HCT116 (cell line): ENCODE data around the gene COG5. TPM values are rescaled to one million over a fixed set of nuclear protein-coding genes. Genes with fewer than 3 reads are reported as not detected.

Experiments
- ATAC-seq: fragments of 200-7000 bp; cut with Tn5 transposase; 2 replicates; pipeline ENCODE4 v1.9.1; 2020; ENCODE audit warnings: mild to moderate bottlenecking, moderate library complexity
- BruUV-seq: library from RNA; stranded (reverse); fragments of 400-500 nt; replicated peaks from 2 replicates; lab custom pipeline; 2021; lab: Mats Ljungman, UMichigan
- CTCF ChIA-PET: fragments of 300-600 bp; sonication (Branson Sonifier 250); formaldehyde crosslinking; loops from one replicate; lab custom pipeline; 2021; ENCODE audit warnings: antibody characterized with exemption; lab: Charles Lee
- POLR2A ChIA-PET: fragments of 300-600, 350-600 bp; sonication (Branson Sonifier 250); formaldehyde crosslinking; loops from one replicate; lab custom pipeline; 2021; ENCODE audit warnings: antibody characterized with exemption; lab: Charles Lee
- RAD21 ChIA-PET, 2 experiments: fragments of 300-600 bp; sonication (Branson Sonifier 250); formaldehyde crosslinking; loops; one replicate each; lab custom pipeline; 2023; ENCODE audit warnings: low total read pairs in 2 of 2; ENCODE audit not compliant: uncharacterized antibody in 2 of 2, unreplicated experiment in 2 of 2, low non-redundant PET in 1 of 2; lab: Charles Lee
- DNase-seq: peaks from one replicate; pipeline ENCODE4 v3.0.0-alpha.2; 2010; ENCODE audit warnings: low read depth, low spot score
- H2AFZ ChIP-seq: fragments of 200-600 bp; shearing (Covaris generic), sonication (generic); 2 replicates; pipeline ENCODE4 v1.6.1; 2017; ENCODE audit warnings: low read depth, mixed run types, mixed read lengths, antibody characterized with exemption, low read length; ENCODE audit not compliant: poor library complexity, severe bottlenecking
- H3K27ac ChIP-seq: 2 replicates; pipeline ENCODE4 v1.5.1; 2012; ENCODE audit warnings: low read depth, low read length
- H3K27me3 ChIP-seq: fragments of 200-600 bp; sonication (generic); 2 replicates; pipeline ENCODE4 v1.6.1; 2016; ENCODE audit warnings: mixed run types, low read length, mixed read lengths; ENCODE audit not compliant: insufficient read depth
- H3K36me3 ChIP-seq, 2 experiments: fragments of 200-500 bp in 1 of 2; fragments of 200-600 bp in 1 of 2; sonication (Bioruptor generic) in 1 of 2; sonication (generic) in 1 of 2; 2 replicates each; pipeline versions ENCODE4 v1.5.1 to v1.6.1; 2014 to 2016; ENCODE audit warnings: low read length in 2 of 2, inconsistent platforms in 1 of 2, mixed read lengths in 1 of 2, mixed run types in 1 of 2; ENCODE audit not compliant: insufficient read depth in 2 of 2, control insufficient read depth in 1 of 2
- H3K4me1 ChIP-seq, 2 experiments: fragments of 200-600 bp in 1 of 2; sonication (generic) in 1 of 2; 2 replicates each; pipeline versions ENCODE4 v1.5.1 to v1.6.1; 2012 to 2017; ENCODE audit warnings: low read length in 2 of 2, inconsistent platforms in 1 of 2, mild to moderate bottlenecking in 1 of 2, mixed read lengths in 1 of 2, mixed run types in 1 of 2, moderate library complexity in 1 of 2; ENCODE audit not compliant: insufficient read depth in 2 of 2, control insufficient read depth in 1 of 2
- H3K4me2 ChIP-seq: fragments of 200-600 bp; sonication (generic); 2 replicates; pipeline ENCODE4 v1.6.1; 2017; ENCODE audit warnings: mixed run types, low read length, mixed read lengths
- H3K4me3 ChIP-seq, 2 experiments: fragments of 200-600 bp in 1 of 2; sonication (generic) in 1 of 2; replicated peaks in 1 of 2; 2 replicates each; pipeline ENCODE4 v1.5.1; 2011 to 2016; ENCODE audit warnings: low read length in 2 of 2, control low read depth in 1 of 2, low read depth in 1 of 2, mild to moderate bottlenecking in 1 of 2, mixed read lengths in 1 of 2, mixed run types in 1 of 2
- H3K79me2 ChIP-seq: fragments of 200-600 bp; sonication (generic); 2 replicates; pipeline ENCODE4 v1.6.1; 2017; ENCODE audit warnings: mild to moderate bottlenecking, mixed run types, low read length, moderate library complexity, mixed read lengths; ENCODE audit not compliant: insufficient read depth
- H3K9ac ChIP-seq: fragments of 200-600 bp; sonication (generic); 2 replicates; pipeline ENCODE4 v1.6.1; 2016; ENCODE audit warnings: low read length, mixed read lengths
- H3K9me2 ChIP-seq: fragments of 200-600 bp; sonication (generic), shearing (Covaris generic); 2 replicates; pipeline ENCODE4 v1.6.1; 2017; ENCODE audit warnings: mixed run types, mild to moderate bottlenecking, moderate library complexity; ENCODE audit not compliant: insufficient read depth
- H3K9me3 ChIP-seq, 2 experiments: fragments of 200-500 bp in 1 of 2; fragments of 200-600 bp in 1 of 2; sonication (Bioruptor generic) in 1 of 2; sonication (generic) in 1 of 2; 2 replicates each; pipeline ENCODE4 v1.6.1; 2014 to 2017; ENCODE audit warnings: low read length in 2 of 2, mixed read lengths in 2 of 2, inconsistent platforms in 1 of 2, low read depth in 1 of 2, mild to moderate bottlenecking in 1 of 2, mixed run types in 1 of 2, moderate library complexity in 1 of 2; ENCODE audit not compliant: control insufficient read depth in 1 of 2, insufficient read depth in 1 of 2
- H4K20me1 ChIP-seq: fragments of 200-600 bp; sonication (generic), shearing (Covaris generic); 2 replicates; pipeline ENCODE4 v1.6.1; 2017; ENCODE audit warnings: mixed run types, mild to moderate bottlenecking, moderate library complexity; ENCODE audit not compliant: insufficient read depth
- ATF3 ChIP-seq: IDR thresholded peaks from 2 replicates; pipeline ENCODE4 v1.6.1; 2012
- CEBPB ChIP-seq: IDR thresholded peaks from 2 replicates; pipeline ENCODE4 v1.6.1; 2012; ENCODE audit warnings: low read depth
- CTCF ChIP-seq, 3 experiments: fragments of 200-600 bp in 1 of 3; sonication (generic) in 1 of 3; IDR thresholded peaks in 2 of 3; conservative IDR thresholded peaks in 1 of 3; 2 replicates each; pipeline ENCODE4 v1.5.1; 2012 to 2017; ENCODE audit warnings: low read depth in 2 of 3, low read length in 2 of 3, antibody characterized with exemption in 1 of 3, borderline replicate concordance in 1 of 3, control low read depth in 1 of 3, mild to moderate bottlenecking in 1 of 3, mixed read lengths in 1 of 3, mixed run types in 1 of 3, moderate library complexity in 1 of 3; ENCODE audit not compliant: insufficient read depth in 1 of 3
- ELF1 ChIP-seq: IDR thresholded peaks from 2 replicates; pipeline ENCODE4 v1.6.1; 2012; ENCODE audit warnings: low read depth, borderline replicate concordance
- FOSL1 ChIP-seq: IDR thresholded peaks from 2 replicates; pipeline ENCODE4 v1.6.1; 2012; ENCODE audit warnings: low read depth
- JUND ChIP-seq: IDR thresholded peaks from 2 replicates; pipeline ENCODE4 v1.6.1; 2012
- POLR2A ChIP-seq: IDR thresholded peaks from 2 replicates; pipeline ENCODE4 v1.7.0; 2011; ENCODE audit warnings: borderline replicate concordance; ENCODE audit not compliant: insufficient read depth, insufficient read length; ENCODE audit errors: extremely low read depth
- POLR2AphosphoS5 ChIP-seq: IDR thresholded peaks from 2 replicates; pipeline ENCODE4 v1.6.1; 2011; ENCODE audit warnings: mild to moderate bottlenecking, low read depth, low read length, moderate library complexity
- SIN3A ChIP-seq: IDR thresholded peaks from 2 replicates; pipeline ENCODE4 v1.6.1; 2012; ENCODE audit warnings: low read depth
- SP1 ChIP-seq: IDR thresholded peaks from 2 replicates; pipeline ENCODE4 v1.6.1; 2012; ENCODE audit warnings: low read depth
- SRF ChIP-seq: IDR thresholded peaks from 2 replicates; pipeline ENCODE4 v1.6.1; 2012; ENCODE audit warnings: low read depth
- YY1 ChIP-seq: IDR thresholded peaks from 2 replicates; pipeline ENCODE4 v1.6.1; 2011; ENCODE audit warnings: low read length, low read depth, moderate library complexity, mild to moderate bottlenecking; ENCODE audit not compliant: insufficient replicate concordance; ENCODE audit errors: extremely low read depth
- ZBTB33 ChIP-seq: IDR thresholded peaks from 2 replicates; pipeline ENCODE4 v1.6.1; 2011; ENCODE audit warnings: mild to moderate bottlenecking, low read length, moderate library complexity; ENCODE audit not compliant: insufficient replicate concordance; ENCODE audit errors: extremely low read depth
- intact Hi-C: fragments of 100-400 bp; cut with micrococcal nuclease; formaldehyde crosslinking; loops from 2 replicates; pipeline ENCODE4 v1.10.0; 2022
- total RNA-seq: library from RNA; stranded (reverse); gene quantifications from one replicate; pipeline ENCODE4 v1.2.1, GENCODE V29; 2021; ENCODE audit not compliant: unreplicated experiment

The COG5 gene
- total RNA-seq, 1 experiment from 2014 or later: 30.7 TPM

- no peaks in the 10 kb centered on the region for H3K27me3 ChIP-seq
- no peaks in the 10 kb centered on the region for H3K9me3 ChIP-seq
- no peak overlapping the region for H3K27ac ChIP-seq
- H3K4me2 ChIP-seq: no peak overlapping the region
- DNase-seq (no peak), ATAC-seq (no peak)
- H2AFZ ChIP-seq: no peak overlapping the region
- BruUV-seq: no TSS peak
- CTCF ChIA-PET: no interaction called here
- H4K20me1 ChIP-seq: no peaks in the 10 kb centered on the region
- intact Hi-C loops: loop anchor here (10.0 kb wide), 1 partner anchor 343 kb away; no protein-coding TSS in a partner anchor
- H3K4me3 ChIP-seq: no peak overlapping the region
- RAD21 ChIA-PET: no interaction called here
- POLR2A ChIA-PET: no interaction called here
- TF ChIP-seq CEBPB (no peak), SP1 (no peak), JUND (no peak), ZBTB33 (no peak), SRF (no peak), YY1 (no peak), POLR2AphosphoS5 (no peak), POLR2A (no peak), FOSL1 (no peak), CTCF (IDR thresholded peaks at IDR 0.05 in 2 of 3, conservative IDR thresholded peaks at IDR 0.05 in 1 of 3; ENCODE audit: borderline replicate concordance in 1 of 3, insufficient read depth in 1 of 3, low read depth in 2 of 3, low read length in 2 of 3) (no peak), SIN3A (no peak), ELF1 (no peak), ATF3 (no peak)
- H3K9me2 ChIP-seq: no peaks in the 10 kb centered on the region
- H3K4me1 ChIP-seq: no peaks in the 10 kb centered on the region
- H3K9ac ChIP-seq: no peak overlapping the region
- H3K36me3 ChIP-seq: no peaks in the 10 kb centered on the region
- H3K79me2 ChIP-seq: no peaks in the 10 kb centered on the region
These were observed 311.8 kb downstream of the COG5 start for GRCh38 chr7:107251963-107252362.
